Heart left ventricle (tissue), 13 donors: ENCODE measurements around the gene SARS1.

Experiments
- CTCF ChIP-seq, 12 donors: fragments of 200-600 bp; sonication (generic) in 4 of 12; IDR thresholded peaks; one replicate each; pipeline versions ENCODE4 v1.5.0 to v1.8.0; 2018 to 2022; ENCODE audit warnings: antibody characterized with exemption in 12 of 12, mild to moderate bottlenecking in 5 of 12
- POLR2A ChIP-seq, 2 donors: fragments of 450-650 bp; IDR thresholded peaks; one replicate each; pipeline ENCODE4 v1.6.1; 2017; ENCODE audit warnings: antibody characterized with exemption in 2 of 2, mild to moderate bottlenecking in 2 of 2, moderate library complexity in 2 of 2
- donor health status: ischemic (EF 13 %, LVEDD 7.1; RV severe dilation, severe dysfunction).
- donor health status: DM: no; HTN: yes; CAD: no.
- donor health status: DM: no; HTN: no; CAD: no.
- donor health status: ischemic (EF 25% LVEDD 6.9; RV normal size, moderate dysfunction).
- donor health status: ischemic (EF 25% LVEDD 5.7; RV mildly dilated, moderate dysfunction).
- donor health status: ischemic (EF 35%, LVEDD 5.7; RV mildly dilated, moderate dysfunction).
- donor health status: nonischemic (EF 11% LVEDD 7.7; RV severe dilation, severe dysfunction).
- donor health status: DM: yes; HTN: yes; CAD: no.
- donor health status: PGD.
- donor health status: ischemic (EF 29% LVEDD 5.4; RV normal size, mild dysfunction).
- donor health status: nonischemic (EF 23%, LVEDD 6.1; RV moderate dilation, normal function).

GRCh38 chr1:109206339-109206738 lies 7.4 kb upstream of the SARS1 start:
- TF ChIP-seq CTCF (IDR thresholded peaks at IDR 0.05), result no peak
- no peak for TF ChIP-seq POLR2A (IDR thresholded peaks at IDR 0.05)
